K562 (cell line): Measurements from ENCODE around the gene AGL. TPM values are rescaled to one million over a fixed set of nuclear protein-coding genes. Genes with fewer than 3 reads are reported as not detected.

Source experiments
- ATAC-seq: fragments of 200-7000 bp; cut with Tn5 transposase; 3 replicates; pipeline ENCODE4 v1.9.1; 2020; ENCODE audit warnings: moderate library complexity
- BruUV-seq: library from RNA; stranded (reverse); fragments of 400-500 nt; replicated peaks from 2 replicates; lab custom pipeline; 2021; lab: Mats Ljungman, UMichigan
- CTCF ChIA-PET: fragments of 300-600 bp; formaldehyde crosslinking; extraction: SDS; loops from one replicate; lab custom pipeline; 2021; ENCODE audit warnings: low intra/inter-chr PET ratio; lab: Yijun Ruan, JAX
- POLR2A ChIA-PET: fragments of 300-600, 350-650 bp; sonication (Branson Sonifier 250); formaldehyde crosslinking; extraction: SDS; loops from one replicate; lab custom pipeline; 2021; ENCODE audit warnings: antibody characterized with exemption, inconsistent platforms; lab: Yijun Ruan, JAX
- DNase-seq, 4 experiments: peaks; one replicate each; pipeline versions ENCODE4 v3.0.0 to v3.0.0-alpha.2; 2011 to 2018; ENCODE audit warnings: low spot score in 3 of 4, mixed read lengths in 3 of 4; ENCODE audit errors: extremely low read depth in 1 of 4
- FAIRE-seq: peaks from 2 replicates; lab custom pipeline; 2011; peaks lifted over from hg19 to GRCh38; lab: Jason Lieb, UNC
- H2AFZ ChIP-seq: 2 replicates; pipeline ENCODE4 v1.6.0; 2011; ENCODE audit warnings: low read depth, low read length, control low read depth, inconsistent platforms
- H3K27ac ChIP-seq: fragments of 200-600 bp; 3 replicates; pipeline ENCODE4 v1.8.0; 2011; ENCODE audit warnings: low read depth, mild to moderate bottlenecking, control low read depth, inconsistent platforms, low read length, moderate library complexity, mixed read lengths; ENCODE audit errors: extremely low read depth
- H3K27me3 ChIP-seq, 2 experiments: fragments of 300-600 bp in 1 of 2; 2 replicates in 1 of 2; 3 replicates in 1 of 2; pipeline versions ENCODE4 v1.6.0 to v1.8.0; 2011; ENCODE audit warnings: inconsistent platforms in 2 of 2, low read length in 2 of 2, mild to moderate bottlenecking in 1 of 2, mixed read lengths in 1 of 2, moderate library complexity in 1 of 2; ENCODE audit not compliant: control insufficient read depth in 2 of 2, insufficient read depth in 2 of 2
- H3K36me3 ChIP-seq: fragments of 300-600 bp; 3 replicates; pipeline ENCODE4 v1.8.0; 2011; ENCODE audit warnings: mild to moderate bottlenecking, low read length, inconsistent platforms; ENCODE audit not compliant: control insufficient read depth, insufficient read depth
- H3K4me1 ChIP-seq, 2 experiments: fragments of 200-600 bp in 1 of 2; replicated peaks in 1 of 2; 2 replicates in 1 of 2; 3 replicates in 1 of 2; pipeline versions ENCODE4 v1.5.1 to v1.8.0; 2011; ENCODE audit warnings: inconsistent platforms in 2 of 2, low read length in 2 of 2, mild to moderate bottlenecking in 1 of 2, mixed read lengths in 1 of 2, moderate library complexity in 1 of 2; ENCODE audit not compliant: control insufficient read depth in 2 of 2, insufficient read depth in 2 of 2
- H3K4me2 ChIP-seq: 2 replicates; pipeline ENCODE4 v1.6.1; 2011; ENCODE audit warnings: low read length, control low read depth, inconsistent platforms, mixed read lengths; ENCODE audit not compliant: insufficient read depth
- H3K4me3 ChIP-seq: fragments of 200-600 bp; sonication (generic), shearing (Covaris generic); 2 replicates; pipeline ENCODE4 v1.5.1; 2016; ENCODE audit warnings: control low read depth, inconsistent platforms
- H3K79me2 ChIP-seq: fragments of 200-600 bp; 3 replicates; pipeline ENCODE4 v1.8.0; 2011; ENCODE audit warnings: low read length, inconsistent platforms; ENCODE audit not compliant: control insufficient read depth, insufficient read depth
- H3K9ac ChIP-seq, 2 experiments: 2 replicates each; pipeline versions ENCODE4 v1.6.0 to v1.6.1; 2011; ENCODE audit warnings: low read depth in 2 of 2, low read length in 2 of 2, control low read depth in 1 of 2, inconsistent platforms in 1 of 2, mild to moderate bottlenecking in 1 of 2, mixed read lengths in 1 of 2; ENCODE audit not compliant: insufficient read depth in 1 of 2
- H3K9me1 ChIP-seq: one replicate; pipeline ENCODE4 v1.6.0; 2011; ENCODE audit warnings: inconsistent platforms, mild to moderate bottlenecking, low read length, moderate library complexity; ENCODE audit not compliant: control insufficient read depth, insufficient read depth
- H3K9me3 ChIP-seq: replicated peaks from 2 replicates; pipeline ENCODE4 v1.5.1; 2011; ENCODE audit warnings: low read depth, low read length, inconsistent platforms; ENCODE audit not compliant: control insufficient read depth, insufficient read depth
- H4K20me1 ChIP-seq: replicated peaks from 2 replicates; pipeline ENCODE4 v1.6.1; 2011; ENCODE audit warnings: low read length, inconsistent platforms, mixed read lengths; ENCODE audit not compliant: control insufficient read depth, insufficient read depth
- ATF3 ChIP-seq, 2 experiments: fragments of 450-650 bp in 1 of 2; sonication (generic) in 1 of 2; formaldehyde crosslinking in 1 of 2; IDR thresholded peaks in 1 of 2; conservative IDR thresholded peaks in 1 of 2; 2 replicates each; pipeline versions ENCODE4 v1.6.1 to v1.8.1; 2016 to 2023; ENCODE audit warnings: mild to moderate bottlenecking in 2 of 2, moderate library complexity in 2 of 2, inconsistent platforms in 1 of 2, missing genetic modification reagents in 1 of 2
- EHMT2 ChIP-seq: fragments of 450-650 bp; IDR thresholded peaks from 2 replicates; pipeline ENCODE4 v1.6.1; 2018; ENCODE audit warnings: antibody characterized with exemption
- HDAC2 ChIP-seq: fragments of 450-650 bp; IDR thresholded peaks from 2 replicates; pipeline ENCODE4 v1.6.1; 2016; ENCODE audit warnings: mild to moderate bottlenecking
- LCOR ChIP-seq: sonication (generic); formaldehyde crosslinking; IDR thresholded peaks from 2 replicates; pipeline ENCODE4 v1.8.0; 2022; ENCODE audit warnings: mild to moderate bottlenecking, missing genetic modification reagents
- NFE2 ChIP-seq: IDR thresholded peaks from 2 replicates; pipeline ENCODE4 v1.6.1; 2014; ENCODE audit warnings: antibody characterized with exemption, low read depth
- RBM25 ChIP-seq: fragments of 200-400 bp; formaldehyde crosslinking; IDR thresholded peaks from 2 replicates; pipeline ENCODE4 v1.6.1; 2018; ENCODE audit warnings: low read length, low read depth, moderate library complexity; ENCODE audit not compliant: severe bottlenecking
- SOX6 ChIP-seq: fragments of 450-650 bp; IDR thresholded peaks from 2 replicates; pipeline ENCODE4 v1.6.1; 2014; ENCODE audit warnings: mild to moderate bottlenecking
- ZBTB5 ChIP-seq: fragments of 450-650 bp; IDR thresholded peaks from 2 replicates; pipeline ENCODE4 v1.6.1; 2017; ENCODE audit warnings: antibody characterized with exemption
- WGBS: fragments of 100-300 bp; shearing (Covaris generic); methylation state at CpG from one replicate; pipeline ENCODE4 v1.1.6; 2016; ENCODE audit warnings: low coverage, mixed read lengths; ENCODE audit not compliant: insufficient coverage; ENCODE audit errors: missing lambda C conversion rate; 5-methylcytosine and 5-hydroxymethylcytosine counted together
- in situ Hi-C: fragments of 300-500 bp; cut with MboI; formaldehyde crosslinking; loops from 4 replicates; pipeline ENCODE4 v1.15.0; 2018; ENCODE audit warnings: inconsistent platforms, mixed read lengths
- intact Hi-C: fragments of 100-400 bp; cut with micrococcal nuclease; formaldehyde crosslinking; loops from 2 replicates; pipeline ENCODE4 v1.14.2; 2022
- polyA plus RNA-seq, 8 experiments: library from polyadenylated mRNA; depleted of rRNA in 4 of 8; stranded (reverse) in 5 of 8; unstranded in 3 of 8; fragments of >200 nt; fragmentation: Nextera tagmentation in 2 of 8; fragmentation: Illumina TruSeq in 1 of 8; extraction: Ambion mirVana in 2 of 8; extraction: Trizol in 1 of 8; gene quantifications; 2 replicates each; pipeline versions ENCODE4 v1.2.1 to v1.2.3, GENCODE V29; 2011 to 2014; ENCODE audit warnings: inconsistent platforms in 1 of 8, missing spikeins in 1 of 8
- total RNA-seq, 7 experiments: library from RNA; depleted of rRNA in 6 of 7; stranded (reverse); fragments of >200 nt in 6 of 7; fragmentation: Illumina TruSeq in 2 of 7; extraction: Trizol in 2 of 7; gene quantifications; 2 replicates each; pipeline versions ENCODE4 v1.2.1 to v1.2.3, GENCODE V29; 2011 to 2021; ENCODE audit warnings: low replicate concordance in 1 of 7
- TF ChIP-seq, protein P1 (sequence below): fragments of 200-800 bp; sonication (Bioruptor generic); IDR thresholded peaks from 2 replicates; pipeline ENCODE4 v1.6.1; 2017; ENCODE audit warnings: missing genetic modification characterization, missing compliant biosample characterization

The AGL gene
- total and polyA plus RNA-seq, 9 of the 15 experiments (the other 6 are each of a cell fraction or from before 2014, with no cell fraction given), result 6.3 to 20.4 (median 12.4) TPM

- ChIA-PET POLR2A (no interaction called here), CTCF (no interaction called here)
- peaks cover 0 to 3% of the 10 kb centered on the region in 2 experiments; a peak in 1 of 5 replicates for H3K4me1 ChIP-seq
- intact Hi-C loops, result no loop called here
- TF ChIP-seq ZBTB5, result no peak
- no peak for TF ChIP-seq ATF3 (IDR thresholded peaks at IDR 0.05)
- no peak for TF ChIP-seq ATF3 (CRISPR knock-in tag; conservative IDR thresholded peaks at IDR 0.05)
- no peak for TF ChIP-seq LCOR (CRISPR knock-in tag)
- no peak for TF ChIP-seq HDAC2
- TF ChIP-seq SOX6, result no peak
- TF ChIP-seq, protein P1, sequence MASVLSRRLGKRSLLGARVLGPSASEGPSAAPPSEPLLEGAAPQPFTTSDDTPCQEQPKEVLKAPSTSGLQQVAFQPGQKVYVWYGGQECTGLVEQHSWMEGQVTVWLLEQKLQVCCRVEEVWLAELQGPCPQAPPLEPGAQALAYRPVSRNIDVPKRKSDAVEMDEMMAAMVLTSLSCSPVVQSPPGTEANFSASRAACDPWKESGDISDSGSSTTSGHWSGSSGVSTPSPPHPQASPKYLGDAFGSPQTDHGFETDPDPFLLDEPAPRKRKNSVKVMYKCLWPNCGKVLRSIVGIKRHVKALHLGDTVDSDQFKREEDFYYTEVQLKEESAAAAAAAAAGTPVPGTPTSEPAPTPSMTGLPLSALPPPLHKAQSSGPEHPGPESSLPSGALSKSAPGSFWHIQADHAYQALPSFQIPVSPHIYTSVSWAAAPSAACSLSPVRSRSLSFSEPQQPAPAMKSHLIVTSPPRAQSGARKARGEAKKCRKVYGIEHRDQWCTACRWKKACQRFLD (CRISPR knock-in tag), result no peak
- TF ChIP-seq EHMT2, result no peak
- TF ChIP-seq RBM25, result peak; percentile 56
- TF ChIP-seq NFE2, result 0 out of 2 replicates have a peak, but pooled peaks have one; percentile 7
- no peaks in the 10 kb centered on the region for H3K79me2 ChIP-seq
- no peaks in the 10 kb centered on the region for H3K9me1 ChIP-seq
- H4K20me1 ChIP-seq, result no peaks in the 10 kb centered on the region
- FAIRE-seq (no peak), DNase-seq (no peak), ATAC-seq (peak; percentile 27; the same call in 1 of the 3 replicates)
- H3K4me3 ChIP-seq, result no peak overlapping the region
- H3K9ac ChIP-seq, result no peak overlapping the region
- 23% methylated on average over 3 of the region's 3 CpGs for WGBS
- in situ Hi-C loops, result loop anchor here (5.0 kb wide), 1 partner anchor 223 kb away; a partner anchor contains a TSS
- H3K27me3 ChIP-seq, result no peaks in the 10 kb centered on the region
- H3K9me3 ChIP-seq, result no peaks in the 10 kb centered on the region
- H2AFZ ChIP-seq, result no peak overlapping the region
- H3K36me3 ChIP-seq, result no peaks in the 10 kb centered on the region
- no peak overlapping the region for H3K27ac ChIP-seq
- no TSS peak for BruUV-seq
- no peak overlapping the region for H3K4me2 ChIP-seq
Observed at GRCh38 chr1:99814373-99814900, 35.7 kb upstream of the AGL start.
